ENCODE results near the gene COL5A1.

Gene COL5A1

GRCh38 chr9:134602547-134603362 is 38.8 kb upstream of the COL5A1 start:
- no peak for DNase-seq (ENCODE audit: low read depth)
- TF ChIP-seq CTCF (IDR thresholded peaks at IDR 0.05; ENCODE audit: low read depth, low read length, missing control alignments) = no peak
- H3K4me3 ChIP-seq (ENCODE audit: low read depth, low read length) = no peak overlapping the region

- H3K4me3 ChIP-seq (ENCODE audit: low read depth, low read length) = no peak overlapping the region
- no peak for DNase-seq (ENCODE audit: low read depth)
- TF ChIP-seq CTCF (IDR thresholded peaks at IDR 0.05; ENCODE audit: low read depth, low read length, missing control alignments) = no peak
These were observed 36.8 kb upstream of the COL5A1 start for GRCh38 chr9:134604834-134605233.

GRCh38 chr9:134605351-134605965 is 36.1 kb upstream of the COL5A1 start:
- no peak for TF ChIP-seq CTCF (IDR thresholded peaks at IDR 0.05; ENCODE audit: low read depth, low read length, missing control alignments)
- no peak for DNase-seq (ENCODE audit: low read depth)
- no peak overlapping the region for H3K4me3 ChIP-seq (ENCODE audit: low read depth, low read length)

GRCh38 chr9:134605966-134606357 is 35.6 kb upstream of the COL5A1 start:
- no peak for TF ChIP-seq CTCF (IDR thresholded peaks at IDR 0.05; ENCODE audit: low read depth, low read length, missing control alignments)
- no peak for DNase-seq (ENCODE audit: low read depth)
- H3K4me3 ChIP-seq (ENCODE audit: low read depth, low read length) = no peak overlapping the region

GRCh38 chr9:134606951-134607731 is 34.5 kb upstream of the COL5A1 start:
- no peak for TF ChIP-seq CTCF (IDR thresholded peaks at IDR 0.05; ENCODE audit: low read depth, low read length, missing control alignments)
- no peak for DNase-seq (ENCODE audit: low read depth)
- no peak overlapping the region for H3K4me3 ChIP-seq (ENCODE audit: low read depth, low read length)

- no peak for TF ChIP-seq CTCF (IDR thresholded peaks at IDR 0.05; ENCODE audit: low read depth, low read length, missing control alignments)
- no peak for DNase-seq (ENCODE audit: low read depth)
- H3K4me3 ChIP-seq (ENCODE audit: low read depth, low read length) = no peak overlapping the region
These were observed 33.6 kb upstream of the COL5A1 start for GRCh38 chr9:134607971-134608370.

All from GM12864 (cell line).